A549 (cell line): ENCODE data around the gene EXOC7. TPM values are rescaled to one million over a fixed set of nuclear protein-coding genes. Genes with fewer than 3 reads are reported as not detected.
A peak's percentile ranks its signal among the peaks of the same experiment; 100 is the strongest.

ENCODE experiments used
- ATAC-seq, 2 experiments: fragments of 200-7000 bp in 1 of 2; fragments of >200 bp in 1 of 2; cut with Nextera tagmentation in 1 of 2; cut with Tn5 transposase in 1 of 2; 3 replicates each; pipeline versions ENCODE4 v1.8.0 to v1.9.1; 2018 to 2020; ENCODE audit warnings: mild to moderate bottlenecking in 1 of 2, moderate library complexity in 1 of 2
- CTCF ChIA-PET: fragments of 300-600 bp; sonication (Branson Sonifier 250); formaldehyde crosslinking; extraction: SDS; loops from one replicate; lab custom pipeline; 2021; ENCODE audit warnings: antibody characterized with exemption, inconsistent platforms; lab: Yijun Ruan, JAX
- POLR2A ChIA-PET: fragments of 350-600 bp; formaldehyde crosslinking; extraction: SDS; loops from one replicate; lab custom pipeline; 2021; ENCODE audit warnings: antibody characterized with exemption, inconsistent platforms; lab: Yijun Ruan, JAX
- DNase-seq, 2 experiments: peaks; one replicate each; pipeline versions ENCODE4 v3.0.0 to v3.0.0-alpha.2; 2011 to 2016; ENCODE audit warnings: low read depth in 1 of 2, low spot score in 1 of 2
- FAIRE-seq: peaks from 2 replicates; lab custom pipeline; 2011; peaks lifted over from hg19 to GRCh38; lab: Jason Lieb, UNC
- H3K27ac ChIP-seq, 2 experiments: fragments of >200 bp; sonication (Bioruptor Twin); formaldehyde crosslinking; 3 replicates each; pipeline ENCODE4 v1.5.1; 2016 to 2017
- H3K4me1 ChIP-seq: fragments of >200 bp; sonication (Bioruptor Twin); formaldehyde crosslinking; 3 replicates; pipeline ENCODE4 v1.6.1; 2016
- H3K4me2 ChIP-seq: fragments of >200 bp; sonication (Bioruptor Twin); formaldehyde crosslinking; 3 replicates; pipeline ENCODE4 v1.6.1; 2016
- H3K4me3 ChIP-seq: fragments of >200 bp; sonication (Bioruptor Twin); formaldehyde crosslinking; 3 replicates; pipeline ENCODE4 v1.5.1; 2016
- H3K9me3 ChIP-seq: fragments of >200 bp; sonication (Bioruptor Twin); formaldehyde crosslinking; 3 replicates; pipeline ENCODE4 v1.6.1; 2016
- FOSB ChIP-seq: fragments of 250-450 bp; sonication (Bioruptor Pico); IDR thresholded peaks from 2 replicates; pipeline ENCODE4 v1.5.0; 2020; ENCODE audit warnings: mild to moderate bottlenecking, moderate library complexity
- MAX ChIP-seq: IDR thresholded peaks from 2 replicates; pipeline ENCODE4 v1.6.1; 2012
- POLR2A ChIP-seq: IDR thresholded peaks from 2 replicates; pipeline ENCODE4 v1.6.1; 2012; ENCODE audit warnings: mild to moderate bottlenecking, low read length
- RNF2 ChIP-seq: fragments of 200-600 bp; sonication (generic); IDR thresholded peaks from 2 replicates; pipeline ENCODE4 v1.6.1; 2016; ENCODE audit warnings: low read depth, mild to moderate bottlenecking, antibody characterized with exemption, moderate library complexity, borderline replicate concordance
- SMC3 ChIP-seq: fragments of >200 bp; sonication (Bioruptor Twin); formaldehyde crosslinking; IDR thresholded peaks from 3 replicates; pipeline ENCODE4 v1.6.1; 2018; ENCODE audit warnings: inconsistent platforms
- WGBS: methylation state at CpG from one replicate; pipeline ENCODE4 v1.1.6; 2017; ENCODE audit errors: missing lambda C conversion rate; 5-methylcytosine and 5-hydroxymethylcytosine counted together
- polyA plus RNA-seq, 4 experiments: library from polyadenylated mRNA; depleted of rRNA in 3 of 4; stranded (reverse); fragments of >200 nt; fragmentation: RNase III in 1 of 4; extraction: RNeasy Plus Mini Kit Qiagen cat#74134 plus additional on column Dnase treatment in 1 of 4; gene quantifications; 2 replicates in 3 of 4; 3 replicates in 1 of 4; pipeline ENCODE4 v1.2.3, GENCODE V29; 2011 to 2017
- small RNA-seq, 6 experiments: library from RNA; depleted of rRNA; stranded (forward); fragments of <200 nt; gene quantifications; one replicate each; pipeline ENCODE3, GENCODE V24; 2012
- TF ChIP-seq, protein P1 (sequence below): fragments of 200-600 bp; sonication (generic); IDR thresholded peaks from 2 replicates; pipeline ENCODE4 v1.6.1; 2016; ENCODE audit warnings: antibody characterized with exemption, mild to moderate bottlenecking, moderate library complexity

The EXOC7 gene
- polyA plus RNA-seq, 2 of the 4 experiments (the other 2 are of a cell fraction): 64.5 to 72.3 TPM

GRCh38 chr17:76032780-76033108 is 70.8 kb downstream of the EXOC7 start (continued):
- TF ChIP-seq, protein P1, sequence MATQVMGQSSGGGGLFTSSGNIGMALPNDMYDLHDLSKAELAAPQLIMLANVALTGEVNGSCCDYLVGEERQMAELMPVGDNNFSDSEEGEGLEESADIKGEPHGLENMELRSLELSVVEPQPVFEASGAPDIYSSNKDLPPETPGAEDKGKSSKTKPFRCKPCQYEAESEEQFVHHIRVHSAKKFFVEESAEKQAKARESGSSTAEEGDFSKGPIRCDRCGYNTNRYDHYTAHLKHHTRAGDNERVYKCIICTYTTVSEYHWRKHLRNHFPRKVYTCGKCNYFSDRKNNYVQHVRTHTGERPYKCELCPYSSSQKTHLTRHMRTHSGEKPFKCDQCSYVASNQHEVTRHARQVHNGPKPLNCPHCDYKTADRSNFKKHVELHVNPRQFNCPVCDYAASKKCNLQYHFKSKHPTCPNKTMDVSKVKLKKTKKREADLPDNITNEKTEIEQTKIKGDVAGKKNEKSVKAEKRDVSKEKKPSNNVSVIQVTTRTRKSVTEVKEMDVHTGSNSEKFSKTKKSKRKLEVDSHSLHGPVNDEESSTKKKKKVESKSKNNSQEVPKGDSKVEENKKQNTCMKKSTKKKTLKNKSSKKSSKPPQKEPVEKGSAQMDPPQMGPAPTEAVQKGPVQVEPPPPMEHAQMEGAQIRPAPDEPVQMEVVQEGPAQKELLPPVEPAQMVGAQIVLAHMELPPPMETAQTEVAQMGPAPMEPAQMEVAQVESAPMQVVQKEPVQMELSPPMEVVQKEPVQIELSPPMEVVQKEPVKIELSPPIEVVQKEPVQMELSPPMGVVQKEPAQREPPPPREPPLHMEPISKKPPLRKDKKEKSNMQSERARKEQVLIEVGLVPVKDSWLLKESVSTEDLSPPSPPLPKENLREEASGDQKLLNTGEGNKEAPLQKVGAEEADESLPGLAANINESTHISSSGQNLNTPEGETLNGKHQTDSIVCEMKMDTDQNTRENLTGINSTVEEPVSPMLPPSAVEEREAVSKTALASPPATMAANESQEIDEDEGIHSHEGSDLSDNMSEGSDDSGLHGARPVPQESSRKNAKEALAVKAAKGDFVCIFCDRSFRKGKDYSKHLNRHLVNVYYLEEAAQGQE: no peak
- TF ChIP-seq, all 56 proteins: peak for 0

- CTCF ChIA-PET: interaction anchor here (0.7 to 23.8 kb wide), 9 partner anchors 9 to 248 kb away, joined by 3 to 357 read pairs (median 3); partner anchors contain the start of gene GALR2
- DNase-seq (no peak), FAIRE-seq (no peak), ATAC-seq (peak; percentile 44 to 49)
- H3K4me2 ChIP-seq: no peak overlapping the region
- H3K9me3 ChIP-seq: no peaks in the 10 kb centered on the region
- WGBS: 83% methylated on average over 20 of the region's 20 CpGs
- POLR2A ChIA-PET: no interaction called here
- H3K4me1 ChIP-seq: peaks cover 19% of the 10 kb centered on the region
- H3K4me3 ChIP-seq: no peak overlapping the region
- no peak overlapping the region for H3K27ac ChIP-seq
- no peak for TF ChIP-seq POLR2A
- TF ChIP-seq RNF2: no peak
- no peak for TF ChIP-seq MAX
- TF ChIP-seq FOSB: no peak
- no peak for TF ChIP-seq SMC3
These were observed 71.4 kb downstream of the EXOC7 start for GRCh38 chr17:76032073-76032779.

Small RNA genes lying within 50 kb of the gene (small RNA-seq; reads per million reads assigned to genes)
- gene MIR6868: 0 to 8.4 (median 0) reads per million in 6 experiments

Other genes starting within 250 kb of the EXOC7 start
- 35.6 and 39.7 TPM in 2 replicates for gene WBP2, start 248.5 kb downstream of the EXOC7 start, polyA plus RNA-seq (2011; rRNA removed)
- 111 to 131 TPM (median 116 TPM) in 3 replicates for gene WBP2, start 248.5 kb downstream of the EXOC7 start, polyA plus RNA-seq (2017; fragmentation: RNase III; extraction: RNeasy Plus Mini Kit Qiagen cat#74134 plus additional on column Dnase treatment)
- gene TRIM47, start 225.2 kb downstream of the EXOC7 start, polyA plus RNA-seq (2011; rRNA removed): 19.6 and 26.7 TPM in 2 replicates
- 45.3 to 54.7 TPM (median 46.6 TPM) in 3 replicates for gene TRIM47, start 225.2 kb downstream of the EXOC7 start, polyA plus RNA-seq (2017; fragmentation: RNase III; extraction: RNeasy Plus Mini Kit Qiagen cat#74134 plus additional on column Dnase treatment)
- gene TRIM65, start 206.8 kb downstream of the EXOC7 start, polyA plus RNA-seq (2011; rRNA removed): 13.5 and 17.4 TPM in 2 replicates
- gene TRIM65, start 206.8 kb downstream of the EXOC7 start, polyA plus RNA-seq (2017; fragmentation: RNase III; extraction: RNeasy Plus Mini Kit Qiagen cat#74134 plus additional on column Dnase treatment): 26.2 to 30.2 TPM (median 30.1 TPM) in 3 replicates
- 43.4 and 53.5 TPM in 2 replicates for gene MRPL38, start 198.9 kb downstream of the EXOC7 start, polyA plus RNA-seq (2011; rRNA removed)
- 102 to 105 TPM (median 104 TPM) in 3 replicates for gene MRPL38, start 198.9 kb downstream of the EXOC7 start, polyA plus RNA-seq (2017; fragmentation: RNase III; extraction: RNeasy Plus Mini Kit Qiagen cat#74134 plus additional on column Dnase treatment)
- 7.9 and 8.5 TPM in 2 replicates for gene FBF1, start 162.7 kb downstream of the EXOC7 start, polyA plus RNA-seq (2011; rRNA removed)
- 14.6 to 17.8 TPM (median 17.3 TPM) in 3 replicates for gene FBF1, start 162.7 kb downstream of the EXOC7 start, polyA plus RNA-seq (2017; fragmentation: RNase III; extraction: RNeasy Plus Mini Kit Qiagen cat#74134 plus additional on column Dnase treatment)
- gene ACOX1, start 124.6 kb downstream of the EXOC7 start, polyA plus RNA-seq (2011; rRNA removed): 31.1 and 34.3 TPM in 2 replicates
- gene ACOX1, start 124.6 kb downstream of the EXOC7 start, polyA plus RNA-seq (2017; fragmentation: RNase III; extraction: RNeasy Plus Mini Kit Qiagen cat#74134 plus additional on column Dnase treatment): 16.0 to 17.9 TPM (median 17.2 TPM) in 3 replicates
- 11.8 TPM in 2 replicates for gene TEN1, start 124.5 kb downstream of the EXOC7 start, polyA plus RNA-seq (2011; rRNA removed)
- gene TEN1, start 124.5 kb downstream of the EXOC7 start, polyA plus RNA-seq (2017; fragmentation: RNase III; extraction: RNeasy Plus Mini Kit Qiagen cat#74134 plus additional on column Dnase treatment): 15.7 to 16.7 TPM (median 15.9 TPM) in 3 replicates
- gene CDK3, start 102.9 kb downstream of the EXOC7 start, polyA plus RNA-seq (2011; rRNA removed): 5.5 and 8.6 TPM in 2 replicates
- 4.7 to 5.2 TPM (median 5.1 TPM) in 3 replicates for gene CDK3, start 102.9 kb downstream of the EXOC7 start, polyA plus RNA-seq (2017; fragmentation: RNase III; extraction: RNeasy Plus Mini Kit Qiagen cat#74134 plus additional on column Dnase treatment)
- gene EVPL, start 76.5 kb downstream of the EXOC7 start, polyA plus RNA-seq (2011; rRNA removed): 4.0 and 4.1 TPM in 2 replicates
- 11.2 to 14.6 TPM (median 13.9 TPM) in 3 replicates for gene EVPL, start 76.5 kb downstream of the EXOC7 start, polyA plus RNA-seq (2017; fragmentation: RNase III; extraction: RNeasy Plus Mini Kit Qiagen cat#74134 plus additional on column Dnase treatment)
- 123 and 139 TPM in 2 replicates for gene SRP68, start 31.3 kb downstream of the EXOC7 start, polyA plus RNA-seq (2011; rRNA removed)
- 113 to 123 TPM (median 121 TPM) in 3 replicates for gene SRP68, start 31.3 kb downstream of the EXOC7 start, polyA plus RNA-seq (2017; fragmentation: RNase III; extraction: RNeasy Plus Mini Kit Qiagen cat#74134 plus additional on column Dnase treatment)
- 0.32 and 0.38 TPM in 2 replicates for gene GALR2, start 29.0 kb downstream of the EXOC7 start, polyA plus RNA-seq (2011; rRNA removed)
- gene GALR2, start 29.0 kb downstream of the EXOC7 start, polyA plus RNA-seq (2017; fragmentation: RNase III; extraction: RNeasy Plus Mini Kit Qiagen cat#74134 plus additional on column Dnase treatment): 0.44 to 0.60 TPM (median 0.59 TPM) in 3 replicates
- 0.12 TPM in 1 of 2 replicates, not detected in the other for gene ZACN, start 24.6 kb downstream of the EXOC7 start, polyA plus RNA-seq (2011; rRNA removed)
- 0.20 to 0.30 TPM (median 0.21 TPM) in 3 replicates for gene ZACN, start 24.6 kb downstream of the EXOC7 start, polyA plus RNA-seq (2017; fragmentation: RNase III; extraction: RNeasy Plus Mini Kit Qiagen cat#74134 plus additional on column Dnase treatment)
- gene FOXJ1, start 37.5 kb upstream of the EXOC7 start, polyA plus RNA-seq (2011; rRNA removed): 0.09 TPM in 2 replicates
- gene FOXJ1, start 37.5 kb upstream of the EXOC7 start, polyA plus RNA-seq (2017; fragmentation: RNase III; extraction: RNeasy Plus Mini Kit Qiagen cat#74134 plus additional on column Dnase treatment): 0.21 to 0.50 TPM (median 0.40 TPM) in 3 replicates
- 7.2 and 8.2 TPM in 2 replicates for gene RNF157, start 136.7 kb upstream of the EXOC7 start, polyA plus RNA-seq (2011; rRNA removed)
- gene RNF157, start 136.7 kb upstream of the EXOC7 start, polyA plus RNA-seq (2017; fragmentation: RNase III; extraction: RNeasy Plus Mini Kit Qiagen cat#74134 plus additional on column Dnase treatment): 6.6 to 8.5 TPM (median 8.1 TPM) in 3 replicates
- gene UBALD2, start 161.6 kb upstream of the EXOC7 start, polyA plus RNA-seq (2011; rRNA removed): 13.8 and 21.5 TPM in 2 replicates
- 11.4 to 12.9 TPM (median 12.8 TPM) in 3 replicates for gene UBALD2, start 161.6 kb upstream of the EXOC7 start, polyA plus RNA-seq (2017; fragmentation: RNase III; extraction: RNeasy Plus Mini Kit Qiagen cat#74134 plus additional on column Dnase treatment)
- 0.57 and 0.86 TPM in 2 replicates for gene QRICH2, start 204.5 kb upstream of the EXOC7 start, polyA plus RNA-seq (2011; rRNA removed)
- 0.88 to 1.7 TPM (median 1.0 TPM) in 3 replicates for gene QRICH2, start 204.5 kb upstream of the EXOC7 start, polyA plus RNA-seq (2017; fragmentation: RNase III; extraction: RNeasy Plus Mini Kit Qiagen cat#74134 plus additional on column Dnase treatment)